HepG2 (cell line): ENCODE data around the gene NSUN3. TPM values are rescaled to one million over a fixed set of nuclear protein-coding genes. Genes with fewer than 3 reads are reported as not detected.
A peak's percentile ranks its signal among the peaks of the same experiment; 100 is the strongest.

Experiments
- ATAC-seq: fragments of 200-7000 bp; cut with Tn5 transposase; 3 replicates; pipeline ENCODE4 v1.9.1; 2020; ENCODE audit warnings: mild to moderate bottlenecking, moderate library complexity
- BruUV-seq: library from RNA; stranded (reverse); fragments of 400-500 nt; replicated peaks from 2 replicates; lab custom pipeline; 2021; lab: Mats Ljungman, UMichigan
- CTCF ChIA-PET: fragments of 300-600 bp; formaldehyde crosslinking; extraction: SDS; loops from one replicate; lab custom pipeline; 2021; ENCODE audit warnings: low total read pairs, inconsistent platforms, low intra/inter-chr PET ratio; lab: Yijun Ruan, JAX
- POLR2A ChIA-PET: fragments of 350-600 bp; sonication (Branson Sonifier 250); formaldehyde crosslinking; loops from one replicate; lab custom pipeline; 2020; ENCODE audit warnings: antibody characterized with exemption, inconsistent platforms; lab: Yijun Ruan, JAX
- DNase-seq: peaks from one replicate; pipeline ENCODE4 v3.0.0-alpha.2; 2015; ENCODE audit warnings: low spot score
- FAIRE-seq: peaks from 3 replicates; lab custom pipeline; 2011; peaks lifted over from hg19 to GRCh38; lab: Jason Lieb, UNC
- H2AFZ ChIP-seq: one replicate; pipeline ENCODE4 v1.6.1; 2011; ENCODE audit warnings: low read length, inconsistent platforms
- H3K27ac ChIP-seq: fragments of 300-600 bp; 3 replicates; pipeline ENCODE4 v1.8.0; 2011; ENCODE audit warnings: mixed run types, mild to moderate bottlenecking, mixed read lengths, low read length, inconsistent platforms; ENCODE audit not compliant: insufficient read depth; ENCODE audit errors: extremely low read length
- H3K27me3 ChIP-seq, 2 experiments: fragments of 200-600 bp in 1 of 2; 2 replicates in 1 of 2; 3 replicates in 1 of 2; pipeline versions ENCODE4 v1.6.0 to v1.8.0; 2011; ENCODE audit warnings: low read length in 2 of 2, mild to moderate bottlenecking in 2 of 2, moderate library complexity in 2 of 2, inconsistent platforms in 1 of 2; ENCODE audit not compliant: insufficient read depth in 2 of 2, control insufficient read depth in 1 of 2
- H3K36me3 ChIP-seq, 2 experiments: fragments of 200-600 bp in 1 of 2; replicated peaks in 1 of 2; 2 replicates in 1 of 2; 3 replicates in 1 of 2; pipeline versions ENCODE4 v1.5.1 to v1.8.0; 2011; ENCODE audit warnings: low read length in 2 of 2, inconsistent platforms in 1 of 2; ENCODE audit not compliant: insufficient read depth in 2 of 2, control insufficient read depth in 1 of 2
- H3K4me1 ChIP-seq: 2 replicates; pipeline ENCODE4 v1.5.1; 2012; ENCODE audit warnings: low read length, inconsistent platforms; ENCODE audit not compliant: insufficient read depth
- H3K4me2 ChIP-seq: 2 replicates; pipeline ENCODE4 v1.6.0; 2011; ENCODE audit warnings: low read depth, low read length, inconsistent platforms
- H3K4me3 ChIP-seq, 3 experiments: fragments of 200-600 bp in 1 of 3; sonication (generic), shearing (Covaris generic) in 1 of 3; replicated peaks in 1 of 3; 2 replicates each; pipeline ENCODE4 v1.5.1; 2011 to 2016; ENCODE audit warnings: low read length in 3 of 3, inconsistent platforms in 2 of 3, low read depth in 2 of 3, mild to moderate bottlenecking in 2 of 3, control low read depth in 1 of 3, mixed read lengths in 1 of 3; ENCODE audit not compliant: insufficient read depth in 1 of 3
- H3K79me2 ChIP-seq: one replicate; pipeline ENCODE4 v1.6.1; 2011; ENCODE audit warnings: low read length, inconsistent platforms; ENCODE audit not compliant: insufficient read depth
- H3K9ac ChIP-seq: 2 replicates; pipeline ENCODE4 v1.6.0; 2011; ENCODE audit warnings: mild to moderate bottlenecking, low read depth, low read length, inconsistent platforms; ENCODE audit not compliant: insufficient read depth
- H3K9me3 ChIP-seq: 2 replicates; pipeline ENCODE4 v1.5.1; 2012; ENCODE audit warnings: mild to moderate bottlenecking, low read length
- H4K20me1 ChIP-seq: 2 replicates; pipeline ENCODE4 v1.6.0; 2011; ENCODE audit warnings: inconsistent platforms, mild to moderate bottlenecking, low read length, moderate library complexity; ENCODE audit not compliant: insufficient read depth
- CEBPB ChIP-seq: IDR thresholded peaks from 2 replicates; pipeline ENCODE4 v1.6.1; 2011; ENCODE audit warnings: low read depth, low read length, improper control_type of control experiment, borderline replicate concordance
- IKZF1 ChIP-seq: fragments of 450-650 bp; IDR thresholded peaks from 2 replicates; pipeline ENCODE4 v1.7.1; 2016
- MED1 ChIP-seq: sonication (generic); formaldehyde crosslinking; IDR thresholded peaks from 2 replicates; pipeline ENCODE4 v1.4.0; 2020; ENCODE audit warnings: missing genetic modification reagents
- PHF20 ChIP-seq: sonication (generic); formaldehyde crosslinking; IDR thresholded peaks from 2 replicates; pipeline ENCODE4 v1.5.0; 2020; ENCODE audit warnings: mild to moderate bottlenecking, missing genetic modification reagents
- YEATS2 ChIP-seq: sonication (generic); formaldehyde crosslinking; IDR thresholded peaks from 2 replicates; pipeline ENCODE4 v1.4.0; 2020; ENCODE audit warnings: missing genetic modification reagents, borderline replicate concordance
- ZBTB37 ChIP-seq: sonication (generic); formaldehyde crosslinking; IDR thresholded peaks from 2 replicates; pipeline ENCODE4 v1.4.0; 2020; ENCODE audit warnings: mild to moderate bottlenecking, missing genetic modification reagents
- ZFP62 ChIP-seq: sonication (generic); formaldehyde crosslinking; IDR thresholded peaks from 2 replicates; pipeline ENCODE4 v1.4.0; 2020; ENCODE audit warnings: missing genetic modification reagents
- ZMYM3 ChIP-seq: sonication (generic); formaldehyde crosslinking; IDR thresholded peaks from 2 replicates; pipeline ENCODE4 v1.5.1; 2020; ENCODE audit warnings: mild to moderate bottlenecking, missing genetic modification reagents
- ZNF431 ChIP-seq: sonication (generic); formaldehyde crosslinking; IDR thresholded peaks from 2 replicates; pipeline ENCODE4 v1.9.0; 2022; ENCODE audit warnings: missing genetic modification reagents, low read depth, mild to moderate bottlenecking, borderline replicate concordance
- ZNF513 ChIP-seq: sonication (generic); formaldehyde crosslinking; conservative IDR thresholded peaks from 2 replicates; pipeline ENCODE4 v1.5.0; 2020; ENCODE audit warnings: missing genetic modification reagents
- ZNF770 ChIP-seq: sonication (generic); formaldehyde crosslinking; IDR thresholded peaks from 2 replicates; pipeline ENCODE4 v1.5.0; 2020; ENCODE audit warnings: mild to moderate bottlenecking, missing genetic modification reagents
- WGBS: methylation state at CpG from one replicate; pipeline ENCODE4 v1.1.6; 2017; ENCODE audit warnings: low lambda C conversion rate; 5-methylcytosine and 5-hydroxymethylcytosine counted together
- in situ Hi-C: cut with HindIII; loops from 2 replicates; pipeline ENCODE4 v1.10.0; 2017; ENCODE audit warnings: low pct_unique_long_range_greater_than_20kb; ENCODE audit not compliant: extremely low pct_ligation_motif_present
- intact Hi-C: fragments of 100-400 bp; cut with micrococcal nuclease; formaldehyde crosslinking; loops from one replicate; pipeline ENCODE4 v1.10.0; 2022; ENCODE audit not compliant: unreplicated experiment
- polyA plus RNA-seq, 8 experiments: library from polyadenylated mRNA; depleted of rRNA in 3 of 8; stranded (reverse) in 7 of 8; unstranded in 1 of 8; fragments of >200 nt; fragmentation: Illumina TruSeq in 4 of 8; extraction: Trizol in 4 of 8; gene quantifications; 2 replicates each; pipeline versions ENCODE4 v1.2.1 to v1.2.3, GENCODE V29; 2011 to 2016; ENCODE audit warnings: low read depth in 4 of 8, missing spikeins in 1 of 8, mixed read lengths in 1 of 8; ENCODE audit not compliant: insufficient read depth in 1 of 8
- total RNA-seq, 5 experiments: library from RNA; depleted of rRNA; stranded (reverse); fragments of >200 nt; fragmentation: Illumina TruSeq; extraction: Trizol; gene quantifications; 2 replicates each; pipeline ENCODE4 v1.2.3, GENCODE V29; 2016; ENCODE audit warnings: low read depth in 1 of 5
- TF ChIP-seq, protein P1 (sequence below): sonication (generic); formaldehyde crosslinking; IDR thresholded peaks from 2 replicates; pipeline ENCODE4 v1.4.0; 2020; ENCODE audit warnings: mild to moderate bottlenecking, missing genetic modification reagents, borderline replicate concordance

Gene NSUN3
- total and polyA plus RNA-seq, 2 of the 13 experiments (the other 11 are each of a cell fraction or from before 2014, with no cell fraction given): 3.2 to 10.6 TPM

- TF ChIP-seq ZBTB37 (CRISPR knock-in tag) (no peak), CEBPB (no peak), ZNF513 (CRISPR knock-in tag) (no peak), PHF20 (CRISPR knock-in tag) (no peak), ZNF431 (CRISPR knock-in tag) (no peak), ZFP62 (CRISPR knock-in tag) (no peak)
- TF ChIP-seq, all 625 proteins: peak for 0
These were observed 1.6 kb upstream of the NSUN3 start (continued) for GRCh38 chr3:94061297-94061696.

- peak overlapping the region; percentile 78 for H3K4me2 ChIP-seq
- no TSS peak for BruUV-seq
- ATAC-seq (no peak), DNase-seq (peak; percentile 12), FAIRE-seq (no peak)
- peaks cover 24% of the 10 kb centered on the region for H3K4me1 ChIP-seq
- intact Hi-C loops: loop anchor here (1.0 to 10.0 kb wide), 5 partner anchors 35 to 159 kb away; partner anchors contain the start of genes ARL13B, PROS1 and STX19
- H4K20me1 ChIP-seq: no peaks in the 10 kb centered on the region
- ChIA-PET CTCF (no interaction called here), POLR2A (interaction anchor here (0.6 to 3.2 kb wide), 10 partner anchors 8 to 90 kb away, joined by 3 to 34 read pairs (median 5); partner anchors contain the start of genes ARL13B and PROS1)
- in situ Hi-C loops: loop anchor here (10.0 kb wide), 1 partner anchor 59 kb away; no protein-coding TSS in a partner anchor
- H3K9me3 ChIP-seq: peaks cover 10% of the 10 kb centered on the region; the same call in 1 of the 2 replicates
- 46% methylated on average over 17 of the region's 17 CpGs for WGBS
- peak overlapping the region; percentile 72 to 88 (median 79) for H3K4me3 ChIP-seq
- peak overlapping the region; percentile 98 for H3K27ac ChIP-seq
- peak overlapping the region; percentile 85 for H2AFZ ChIP-seq
- peak overlapping the region; percentile 95 for H3K9ac ChIP-seq
- no peaks in the 10 kb centered on the region; a peak in 1 of 5 replicates for H3K27me3 ChIP-seq
- peaks cover 15% of the 10 kb centered on the region for H3K79me2 ChIP-seq
- peaks cover 0 to 10% of the 10 kb centered on the region in 2 experiments; a peak in 1 of 5 replicates for H3K36me3 ChIP-seq
- TF ChIP-seq ZMYM3 (peak; percentile 46; the same call in 1 of the 2 replicates), IKZF1 (no peak), MED1 (CRISPR knock-in tag) (peak; percentile 5; the same call in 1 of the 2 replicates), ZNF770 (peak; percentile 98), YEATS2 (CRISPR knock-in tag) (no peak)
- TF ChIP-seq, protein P1, sequence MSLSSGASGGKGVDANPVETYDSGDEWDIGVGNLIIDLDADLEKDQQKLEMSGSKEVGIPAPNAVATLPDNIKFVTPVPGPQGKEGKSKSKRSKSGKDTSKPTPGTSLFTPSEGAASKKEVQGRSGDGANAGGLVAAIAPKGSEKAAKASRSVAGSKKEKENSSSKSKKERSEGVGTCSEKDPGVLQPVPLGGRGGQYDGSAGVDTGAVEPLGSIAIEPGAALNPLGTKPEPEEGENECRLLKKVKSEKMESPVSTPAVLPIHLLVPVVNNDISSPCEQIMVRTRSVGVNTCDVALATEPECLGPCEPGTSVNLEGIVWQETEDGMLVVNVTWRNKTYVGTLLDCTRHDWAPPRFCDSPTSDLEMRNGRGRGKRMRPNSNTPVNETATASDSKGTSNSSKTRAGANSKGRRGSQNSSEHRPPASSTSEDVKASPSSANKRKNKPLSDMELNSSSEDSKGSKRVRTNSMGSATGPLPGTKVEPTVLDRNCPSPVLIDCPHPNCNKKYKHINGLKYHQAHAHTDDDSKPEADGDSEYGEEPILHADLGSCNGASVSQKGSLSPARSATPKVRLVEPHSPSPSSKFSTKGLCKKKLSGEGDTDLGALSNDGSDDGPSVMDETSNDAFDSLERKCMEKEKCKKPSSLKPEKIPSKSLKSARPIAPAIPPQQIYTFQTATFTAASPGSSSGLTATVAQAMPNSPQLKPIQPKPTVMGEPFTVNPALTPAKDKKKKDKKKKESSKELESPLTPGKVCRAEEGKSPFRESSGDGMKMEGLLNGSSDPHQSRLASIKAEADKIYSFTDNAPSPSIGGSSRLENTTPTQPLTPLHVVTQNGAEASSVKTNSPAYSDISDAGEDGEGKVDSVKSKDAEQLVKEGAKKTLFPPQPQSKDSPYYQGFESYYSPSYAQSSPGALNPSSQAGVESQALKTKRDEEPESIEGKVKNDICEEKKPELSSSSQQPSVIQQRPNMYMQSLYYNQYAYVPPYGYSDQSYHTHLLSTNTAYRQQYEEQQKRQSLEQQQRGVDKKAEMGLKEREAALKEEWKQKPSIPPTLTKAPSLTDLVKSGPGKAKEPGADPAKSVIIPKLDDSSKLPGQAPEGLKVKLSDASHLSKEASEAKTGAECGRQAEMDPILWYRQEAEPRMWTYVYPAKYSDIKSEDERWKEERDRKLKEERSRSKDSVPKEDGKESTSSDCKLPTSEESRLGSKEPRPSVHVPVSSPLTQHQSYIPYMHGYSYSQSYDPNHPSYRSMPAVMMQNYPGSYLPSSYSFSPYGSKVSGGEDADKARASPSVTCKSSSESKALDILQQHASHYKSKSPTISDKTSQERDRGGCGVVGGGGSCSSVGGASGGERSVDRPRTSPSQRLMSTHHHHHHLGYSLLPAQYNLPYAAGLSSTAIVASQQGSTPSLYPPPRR (CRISPR knock-in tag): no peak
These were observed 747 bp downstream of the NSUN3 start for GRCh38 chr3:94063496-94064119.
